ENCODE data around the gene PTPRM. TPM values are rescaled to one million over a fixed set of nuclear protein-coding genes. Genes with fewer than 3 reads are reported as not detected.

The PTPRM gene
- polyA plus RNA-seq, 1 donor (not counting 4 experiments of a cell fraction or from before 2014, with no cell fraction given): 54.5 TPM

DNA sequence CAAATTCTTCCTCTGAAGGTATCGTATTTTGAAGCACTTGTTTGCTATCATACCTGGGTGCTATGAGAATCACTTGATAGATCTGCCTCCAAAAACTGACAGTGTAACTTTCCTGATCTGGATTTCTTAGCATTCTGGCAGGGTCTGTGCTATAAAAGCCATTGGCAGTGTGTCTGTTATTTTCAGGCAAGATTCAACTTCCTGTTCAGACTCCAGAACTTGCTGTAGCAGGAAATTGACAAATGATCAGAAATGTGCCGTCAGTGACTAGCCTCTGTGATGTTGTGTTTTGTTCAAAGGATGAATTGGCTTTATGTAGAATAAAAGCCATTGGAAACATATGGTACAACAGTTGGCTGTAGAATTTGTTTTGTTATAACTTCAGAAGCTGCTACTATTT is 273.3 kb downstream of the PTPRM start:
- Histone ChIP-seq H3K4me3 (ENCODE audit: control insufficient read depth in 2 of 3, extremely low read depth in 1 of 3, insufficient read depth in 2 of 3, low read depth in 1 of 3, low read length in 3 of 3) (no peak overlapping the region), H2AFZ (ENCODE audit: control insufficient read depth, low read length) (no peak overlapping the region), H3K4me1 (ENCODE audit: control insufficient read depth, extremely low read depth, insufficient read depth, low read length) (peaks cover 6% of the 10 kb centered on the region), H3K9me3 (ENCODE audit: control insufficient read depth, low read depth, low read length) (peaks cover 2% of the 10 kb centered on the region), H3K27me3 (ENCODE audit: control insufficient read depth, extremely low read depth, insufficient read depth, low read length) (no peaks in the 10 kb centered on the region), H3K27ac (ENCODE audit: control insufficient read depth, insufficient read depth, low read length) (no peak overlapping the region), H3K79me2 (ENCODE audit: control insufficient read depth, insufficient read depth, low read length) (no peaks in the 10 kb centered on the region), H3K9ac (ENCODE audit: control insufficient read depth, extremely low read depth, insufficient read depth, low read length) (no peak overlapping the region), H3K4me2 (ENCODE audit: control insufficient read depth, extremely low read depth, insufficient read depth, low read depth, low read length) (no peak overlapping the region), H4K20me1 (ENCODE audit: control insufficient read depth, extremely low read depth, insufficient read depth, low read length) (no peaks in the 10 kb centered on the region), H3K36me3 (ENCODE audit: control insufficient read depth in 2 of 2, extremely low read depth in 1 of 2, insufficient read depth in 2 of 2, low read length in 2 of 2) (no peaks in the 10 kb centered on the region), H3K9me1 (ENCODE audit: control insufficient read depth, extremely low read depth, insufficient read depth, low read length) (no peaks in the 10 kb centered on the region)
- peak; percentile 79 for FAIRE-seq
- no peak for DNase-seq (ENCODE audit: low read depth, low spot score)
- no peak for TF ChIP-seq EZH2 (IDR thresholded peaks at IDR 0.05; ENCODE audit: low read length)
- TF ChIP-seq, protein P1, sequence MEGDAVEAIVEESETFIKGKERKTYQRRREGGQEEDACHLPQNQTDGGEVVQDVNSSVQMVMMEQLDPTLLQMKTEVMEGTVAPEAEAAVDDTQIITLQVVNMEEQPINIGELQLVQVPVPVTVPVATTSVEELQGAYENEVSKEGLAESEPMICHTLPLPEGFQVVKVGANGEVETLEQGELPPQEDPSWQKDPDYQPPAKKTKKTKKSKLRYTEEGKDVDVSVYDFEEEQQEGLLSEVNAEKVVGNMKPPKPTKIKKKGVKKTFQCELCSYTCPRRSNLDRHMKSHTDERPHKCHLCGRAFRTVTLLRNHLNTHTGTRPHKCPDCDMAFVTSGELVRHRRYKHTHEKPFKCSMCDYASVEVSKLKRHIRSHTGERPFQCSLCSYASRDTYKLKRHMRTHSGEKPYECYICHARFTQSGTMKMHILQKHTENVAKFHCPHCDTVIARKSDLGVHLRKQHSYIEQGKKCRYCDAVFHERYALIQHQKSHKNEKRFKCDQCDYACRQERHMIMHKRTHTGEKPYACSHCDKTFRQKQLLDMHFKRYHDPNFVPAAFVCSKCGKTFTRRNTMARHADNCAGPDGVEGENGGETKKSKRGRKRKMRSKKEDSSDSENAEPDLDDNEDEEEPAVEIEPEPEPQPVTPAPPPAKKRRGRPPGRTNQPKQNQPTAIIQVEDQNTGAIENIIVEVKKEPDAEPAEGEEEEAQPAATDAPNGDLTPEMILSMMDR (optimal IDR thresholded peaks at IDR 0.05 in 1 of 3, IDR thresholded peaks at IDR 0.05 in 1 of 3, conservative IDR thresholded peaks at IDR 0.05 in 1 of 3; ENCODE audit: extremely low read depth in 1 of 3, insufficient read depth in 2 of 3, low read length in 3 of 3): no peak
- dilution Hi-C loops (cut with MboI; ENCODE audit: extremely low pct_ligation_motif_present, low sequenced_read_pairs): no loop called here

DNA sequence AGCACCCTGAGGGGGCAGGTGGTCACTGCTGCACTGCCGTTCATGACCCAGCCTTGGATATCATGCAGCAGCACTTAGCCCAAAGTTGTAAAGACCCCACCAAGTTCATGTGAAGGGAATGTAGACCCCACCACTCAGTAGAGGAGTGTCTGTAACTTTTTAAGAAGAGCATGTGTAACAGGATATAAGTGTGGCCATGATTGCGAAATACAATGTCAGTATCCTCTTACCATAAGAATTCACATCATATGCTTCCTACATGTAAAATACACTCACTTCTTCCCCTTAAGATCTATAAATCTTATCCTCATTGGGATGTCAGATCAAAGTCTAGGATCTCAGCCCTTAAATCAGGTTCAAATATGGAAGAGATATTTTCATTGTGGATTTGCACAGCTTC is 276.9 kb downstream of the PTPRM start:
- TF ChIP-seq, protein P1 (optimal IDR thresholded peaks at IDR 0.05 in 1 of 3, IDR thresholded peaks at IDR 0.05 in 1 of 3, conservative IDR thresholded peaks at IDR 0.05 in 1 of 3; ENCODE audit: extremely low read depth in 1 of 3, insufficient read depth in 2 of 3, low read length in 3 of 3): no peak
- no peak for TF ChIP-seq EZH2 (IDR thresholded peaks at IDR 0.05; ENCODE audit: low read length)
- no peaks in the 10 kb centered on the region for H3K27me3 ChIP-seq (ENCODE audit: control insufficient read depth, extremely low read depth, insufficient read depth, low read length)
- no peaks in the 10 kb centered on the region for H3K79me2 ChIP-seq (ENCODE audit: control insufficient read depth, insufficient read depth, low read length)
- FAIRE-seq (no peak), DNase-seq (ENCODE audit: low read depth, low spot score) (no peak)
- H2AFZ ChIP-seq (ENCODE audit: control insufficient read depth, low read length): no peak overlapping the region
- dilution Hi-C loops (cut with MboI; ENCODE audit: extremely low pct_ligation_motif_present, low sequenced_read_pairs): no loop called here
- no peaks in the 10 kb centered on the region for H3K36me3 ChIP-seq (ENCODE audit: control insufficient read depth in 2 of 2, extremely low read depth in 1 of 2, insufficient read depth in 2 of 2, low read length in 2 of 2)
- peak overlapping the region; percentile 63 for H3K27ac ChIP-seq (ENCODE audit: control insufficient read depth, insufficient read depth, low read length)
- no peaks in the 10 kb centered on the region for H3K9me1 ChIP-seq (ENCODE audit: control insufficient read depth, extremely low read depth, insufficient read depth, low read length)
- H3K4me2 ChIP-seq (ENCODE audit: control insufficient read depth, extremely low read depth, insufficient read depth, low read depth, low read length): no peak overlapping the region
- H3K4me3 ChIP-seq (ENCODE audit: control insufficient read depth in 2 of 3, extremely low read depth in 1 of 3, insufficient read depth in 2 of 3, low read depth in 1 of 3, low read length in 3 of 3): no peak overlapping the region
- H4K20me1 ChIP-seq (ENCODE audit: control insufficient read depth, extremely low read depth, insufficient read depth, low read length): no peaks in the 10 kb centered on the region
- H3K4me1 ChIP-seq (ENCODE audit: control insufficient read depth, extremely low read depth, insufficient read depth, low read length): peaks cover 6% of the 10 kb centered on the region
- no peak overlapping the region for H3K9ac ChIP-seq (ENCODE audit: control insufficient read depth, extremely low read depth, insufficient read depth, low read length)
- H3K9me3 ChIP-seq (ENCODE audit: control insufficient read depth, low read depth, low read length): peaks cover 2% of the 10 kb centered on the region
